OCI-LY1 (cell line): ENCODE measurements around the gene TFEB.

Source experiments
- CTCF ChIP-seq: fragments of 200-600 bp; sonication (generic), shearing (Covaris generic); IDR thresholded peaks from 2 replicates; pipeline ENCODE4 v1.5.1; 2017; ENCODE audit warnings: mild to moderate bottlenecking, antibody characterized with exemption, low read length, moderate library complexity, mixed read lengths
- EZH2 ChIP-seq: fragments of 200-600 bp; sonication (generic), shearing (Covaris generic); IDR thresholded peaks from 2 replicates; pipeline ENCODE4 v1.8.0; 2017; ENCODE audit warnings: borderline replicate concordance, mixed run types, mild to moderate bottlenecking, antibody characterized with exemption, low read length, moderate library complexity, mixed read lengths

GRCh38 chr6:41763470-41763869 lies 28.1 kb upstream of the TFEB start:
- no peak for TF ChIP-seq CTCF
- no peak for TF ChIP-seq EZH2
